ENCODE results near the gene DNAJC4. TPM values are rescaled to one million over a fixed set of nuclear protein-coding genes. Genes with fewer than 3 reads are reported as not detected.

Gene DNAJC4
- total RNA-seq, 1 donor from 2014 or later: 43.6 TPM

DNA sequence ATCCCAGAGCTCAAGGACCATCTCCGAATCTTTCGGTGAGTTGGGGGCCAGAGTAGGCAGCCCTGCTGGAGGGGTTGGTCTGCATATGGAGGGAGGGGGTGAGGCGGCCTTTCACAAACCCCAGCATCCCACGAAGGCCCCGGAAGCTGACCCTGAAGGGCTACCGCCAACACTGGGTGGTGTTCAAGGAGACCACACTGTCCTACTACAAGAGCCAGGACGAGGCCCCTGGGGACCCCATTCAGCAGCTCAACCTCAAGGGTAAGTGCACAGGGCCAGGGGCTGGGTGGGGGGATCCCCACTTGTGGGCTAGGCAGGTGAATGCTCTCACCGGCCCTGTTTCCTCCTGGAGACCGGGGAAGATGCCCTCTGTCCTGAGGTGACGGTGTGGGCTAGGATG, 10.6 kb upstream of the DNAJC4 start:
- Mint-ChIP-seq H3K9me3 (peaks cover 3% of the 10 kb centered on the region), H3K4me3 (no peak overlapping the region), H3K36me3 (peaks cover 4% of the 10 kb centered on the region), H3K27me3 (ENCODE audit: low read depth) (no peaks in the 10 kb centered on the region), H3K27ac (no peak overlapping the region), H3K4me1 (no peaks in the 10 kb centered on the region)
- no peak for TF ChIP-seq CTCF (IDR thresholded peaks at IDR 0.05; ENCODE audit: unreplicated experiment)
- no peak for DNase-seq (ENCODE audit: low spot score in 2 of 2, unreplicated experiment in 2 of 2)

- H3K9me3 Mint-ChIP-seq: peaks cover under 1% of the 10 kb centered on the region
- H3K36me3 Mint-ChIP-seq: peaks cover under 1% of the 10 kb centered on the region
- H3K27me3 Mint-ChIP-seq (ENCODE audit: low read depth): no peaks in the 10 kb centered on the region
- no peak for DNase-seq (ENCODE audit: low spot score in 2 of 2, unreplicated experiment in 2 of 2)
- H3K4me3 Mint-ChIP-seq: no peak overlapping the region
- no peak for TF ChIP-seq CTCF (IDR thresholded peaks at IDR 0.05; ENCODE audit: unreplicated experiment)
- H3K27ac Mint-ChIP-seq: no peak overlapping the region
- H3K4me1 Mint-ChIP-seq: peaks cover 4% of the 10 kb centered on the region
Measured at GRCh38 chr11:64220271-64220670, 10.1 kb upstream of the DNAJC4 start.

- no peak overlapping the region for H3K27ac Mint-ChIP-seq
- no peaks in the 10 kb centered on the region for H3K27me3 Mint-ChIP-seq (ENCODE audit: low read depth)
- no peak for DNase-seq (ENCODE audit: low spot score in 2 of 2, unreplicated experiment in 2 of 2)
- no peaks in the 10 kb centered on the region for H3K9me3 Mint-ChIP-seq
- H3K4me1 Mint-ChIP-seq: peaks cover 5% of the 10 kb centered on the region
- no peak for TF ChIP-seq CTCF (IDR thresholded peaks at IDR 0.05; ENCODE audit: unreplicated experiment)
- no peaks in the 10 kb centered on the region for H3K36me3 Mint-ChIP-seq
- H3K4me3 Mint-ChIP-seq: no peak overlapping the region
Measured at GRCh38 chr11:64220798-64221197, 9.6 kb upstream of the DNAJC4 start.

DNA sequence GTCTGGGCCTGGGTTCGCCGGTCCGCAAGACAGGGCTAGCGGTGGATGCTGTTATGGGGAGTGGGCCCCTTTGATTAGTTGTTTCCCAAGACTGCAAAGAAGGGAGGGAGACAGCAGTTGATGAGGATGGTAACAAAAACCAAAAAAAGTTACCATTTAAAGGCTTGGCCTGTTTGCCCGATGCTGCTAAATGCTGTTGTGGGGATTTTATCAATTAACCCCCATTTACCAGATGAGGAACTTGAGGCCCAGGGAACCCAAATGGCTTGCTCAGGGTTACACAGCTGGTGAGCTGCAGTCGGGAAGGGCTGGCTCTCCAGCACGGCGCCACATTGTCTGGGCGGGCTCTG, 7.7 kb upstream of the DNAJC4 start:
- no peak for DNase-seq (ENCODE audit: low spot score in 2 of 2, unreplicated experiment in 2 of 2)
- Mint-ChIP-seq H3K27ac (no peak overlapping the region), H3K4me3 (no peak overlapping the region), H3K36me3 (no peaks in the 10 kb centered on the region), H3K27me3 (ENCODE audit: low read depth) (no peaks in the 10 kb centered on the region), H3K9me3 (no peaks in the 10 kb centered on the region), H3K4me1 (peaks cover 15% of the 10 kb centered on the region)
- TF ChIP-seq CTCF (IDR thresholded peaks at IDR 0.05; ENCODE audit: unreplicated experiment): no peak

DNA sequence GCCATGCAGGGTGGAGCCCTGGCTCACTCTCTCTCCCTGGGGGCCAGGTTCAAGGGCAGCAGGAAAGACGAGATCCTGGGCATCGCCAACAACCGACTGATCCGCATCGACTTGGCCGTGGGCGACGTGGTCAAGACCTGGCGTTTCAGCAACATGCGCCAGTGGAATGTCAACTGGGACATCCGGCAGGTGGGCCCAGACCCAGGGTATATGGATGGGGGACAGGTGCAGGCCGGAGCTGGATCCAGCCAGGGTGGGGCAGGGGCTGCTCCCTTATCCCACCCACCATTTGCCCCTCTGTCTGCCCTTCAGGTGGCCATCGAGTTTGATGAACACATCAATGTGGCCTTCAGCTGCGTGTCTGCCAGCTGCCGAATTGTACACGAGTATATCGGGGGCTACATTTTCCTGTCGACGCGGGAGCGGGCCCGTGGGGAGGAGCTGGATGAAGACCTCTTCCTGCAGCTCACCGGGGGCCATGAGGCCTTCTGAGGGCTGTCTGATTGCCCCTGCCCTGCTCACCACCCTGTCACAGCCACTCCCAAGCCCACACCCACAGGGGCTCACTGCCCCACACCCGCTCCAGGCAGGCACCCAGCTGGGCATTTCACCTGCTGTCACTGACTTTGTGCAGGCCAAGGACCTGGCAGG, 7.2 kb upstream of the DNAJC4 start:
- no peak overlapping the region for H3K27ac Mint-ChIP-seq
- DNase-seq (ENCODE audit: low spot score in 2 of 2, unreplicated experiment in 2 of 2): no peak

More for the DNA sequence above, 7.2 kb upstream of the DNAJC4 start:
- Mint-ChIP-seq H3K4me3 (no peak overlapping the region), H3K27me3 (ENCODE audit: low read depth) (no peaks in the 10 kb centered on the region), H3K4me1 (peaks cover 17% of the 10 kb centered on the region), H3K9me3 (no peaks in the 10 kb centered on the region), H3K36me3 (no peaks in the 10 kb centered on the region)
- no peak for TF ChIP-seq CTCF (IDR thresholded peaks at IDR 0.05; ENCODE audit: unreplicated experiment)

Data from mesothelial cell of epicardium (in vitro differentiated cells).